OCI-LY1 (cell line): ENCODE measurements around the gene ALCAM.
A peak's percentile ranks its signal among the peaks of the same experiment; 100 is the strongest.

ENCODE experiments used
- H2AFZ ChIP-seq: fragments of 200-600 bp; sonication (generic), shearing (Covaris generic); 2 replicates; pipeline ENCODE4 v1.6.0; 2014; ENCODE audit warnings: antibody characterized with exemption, mild to moderate bottlenecking, low read length
- H3F3A ChIP-seq: fragments of 200-600 bp; sonication (generic), shearing (Covaris generic); 2 replicates; pipeline ENCODE4 v1.6.0; 2014; ENCODE audit warnings: mild to moderate bottlenecking, antibody characterized with exemption, low read length, moderate library complexity; ENCODE audit not compliant: insufficient read depth
- H3K27ac ChIP-seq: fragments of 200-600 bp; sonication (generic); 2 replicates; pipeline ENCODE4 v1.5.1; 2014; ENCODE audit warnings: low read length, mixed run types, mild to moderate bottlenecking, low read depth; ENCODE audit not compliant: poor library complexity, severe bottlenecking
- H3K27me3 ChIP-seq: fragments of 200-600 bp; sonication (generic); 2 replicates; pipeline ENCODE4 v1.6.0; 2014; ENCODE audit warnings: antibody characterized with exemption, mild to moderate bottlenecking, low read length, moderate library complexity; ENCODE audit not compliant: insufficient read depth
- H3K36me3 ChIP-seq: fragments of 200-600 bp; sonication (generic); 2 replicates; pipeline ENCODE4 v1.6.1; 2014; ENCODE audit warnings: mild to moderate bottlenecking, antibody characterized with exemption, low read length, moderate library complexity, mixed read lengths; ENCODE audit not compliant: insufficient read depth
- H3K4me1 ChIP-seq: fragments of 200-600 bp; sonication (generic); 2 replicates; pipeline ENCODE4 v1.5.1; 2014; ENCODE audit warnings: mild to moderate bottlenecking, low read length, moderate library complexity; ENCODE audit not compliant: insufficient read depth, severe bottlenecking
- H3K4me2 ChIP-seq: fragments of 200-600 bp; sonication (generic), shearing (Covaris generic); 2 replicates; pipeline ENCODE4 v1.6.1; 2014; ENCODE audit warnings: low read length
- H3K4me3 ChIP-seq: fragments of 200-600 bp; sonication (generic); 2 replicates; pipeline ENCODE4 v1.5.1; 2014; ENCODE audit warnings: low read length, low read depth, mild to moderate bottlenecking, mixed read lengths; ENCODE audit not compliant: poor library complexity, severe bottlenecking
- H3K79me2 ChIP-seq: fragments of 200-600 bp; shearing (Covaris generic); 2 replicates; pipeline ENCODE4 v1.6.1; 2016; ENCODE audit warnings: mixed run types, low read length, mixed read lengths; ENCODE audit not compliant: insufficient read depth
- H3K9ac ChIP-seq: fragments of 200-600 bp; sonication (generic), shearing (Covaris generic); 2 replicates; pipeline ENCODE4 v1.6.1; 2014; ENCODE audit warnings: mild to moderate bottlenecking, low read length, mixed read lengths
- H3K9me2 ChIP-seq: fragments of 200-600 bp; sonication (generic), shearing (Covaris generic); 2 replicates; pipeline ENCODE4 v1.6.1; 2014; ENCODE audit warnings: low read depth, mild to moderate bottlenecking, low read length, mixed read lengths
- H3K9me3 ChIP-seq: fragments of 200-600 bp; shearing (Covaris generic); 2 replicates; pipeline ENCODE4 v1.6.1; 2014; ENCODE audit warnings: low read length, mixed read lengths
- H4K20me1 ChIP-seq: fragments of 200-600 bp; sonication (generic), shearing (Covaris generic); 2 replicates; pipeline ENCODE4 v1.6.0; 2016; ENCODE audit warnings: mild to moderate bottlenecking, low read length; ENCODE audit not compliant: insufficient read depth
- EZH2 ChIP-seq: fragments of 200-600 bp; sonication (generic), shearing (Covaris generic); IDR thresholded peaks from 2 replicates; pipeline ENCODE4 v1.8.0; 2017; ENCODE audit warnings: borderline replicate concordance, mixed run types, mild to moderate bottlenecking, antibody characterized with exemption, low read length, moderate library complexity, mixed read lengths
- TF ChIP-seq, protein P1 (sequence below): fragments of 200-600 bp; sonication (generic), shearing (Covaris generic); IDR thresholded peaks from 2 replicates; pipeline ENCODE4 v1.5.1; 2017; ENCODE audit warnings: mild to moderate bottlenecking, antibody characterized with exemption, low read length, moderate library complexity, mixed read lengths

Gene ALCAM

GRCh38 chr3:105351821-105352220 lies 14.9 kb upstream of the ALCAM start:
- no peaks in the 10 kb centered on the region for H3K9me2 ChIP-seq
- no peaks in the 10 kb centered on the region for H3K36me3 ChIP-seq
- H3K27me3 ChIP-seq: no peaks in the 10 kb centered on the region
- no peaks in the 10 kb centered on the region for H3K9me3 ChIP-seq
- H2AFZ ChIP-seq: no peak overlapping the region
- H3K4me2 ChIP-seq: no peak overlapping the region
- peaks cover 27% of the 10 kb centered on the region for H3K4me1 ChIP-seq
- no peak overlapping the region for H3K4me3 ChIP-seq
- H3K9ac ChIP-seq: no peak overlapping the region
- H4K20me1 ChIP-seq: no peaks in the 10 kb centered on the region
- no peaks in the 10 kb centered on the region for H3F3A ChIP-seq
- H3K79me2 ChIP-seq: no peaks in the 10 kb centered on the region
- TF ChIP-seq EZH2: no peak
- TF ChIP-seq, protein P1, sequence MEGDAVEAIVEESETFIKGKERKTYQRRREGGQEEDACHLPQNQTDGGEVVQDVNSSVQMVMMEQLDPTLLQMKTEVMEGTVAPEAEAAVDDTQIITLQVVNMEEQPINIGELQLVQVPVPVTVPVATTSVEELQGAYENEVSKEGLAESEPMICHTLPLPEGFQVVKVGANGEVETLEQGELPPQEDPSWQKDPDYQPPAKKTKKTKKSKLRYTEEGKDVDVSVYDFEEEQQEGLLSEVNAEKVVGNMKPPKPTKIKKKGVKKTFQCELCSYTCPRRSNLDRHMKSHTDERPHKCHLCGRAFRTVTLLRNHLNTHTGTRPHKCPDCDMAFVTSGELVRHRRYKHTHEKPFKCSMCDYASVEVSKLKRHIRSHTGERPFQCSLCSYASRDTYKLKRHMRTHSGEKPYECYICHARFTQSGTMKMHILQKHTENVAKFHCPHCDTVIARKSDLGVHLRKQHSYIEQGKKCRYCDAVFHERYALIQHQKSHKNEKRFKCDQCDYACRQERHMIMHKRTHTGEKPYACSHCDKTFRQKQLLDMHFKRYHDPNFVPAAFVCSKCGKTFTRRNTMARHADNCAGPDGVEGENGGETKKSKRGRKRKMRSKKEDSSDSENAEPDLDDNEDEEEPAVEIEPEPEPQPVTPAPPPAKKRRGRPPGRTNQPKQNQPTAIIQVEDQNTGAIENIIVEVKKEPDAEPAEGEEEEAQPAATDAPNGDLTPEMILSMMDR: no peak
- no peak overlapping the region for H3K27ac ChIP-seq

- Histone ChIP-seq H2AFZ (no peak overlapping the region), H3K9me2 (no peaks in the 10 kb centered on the region), H3K79me2 (no peaks in the 10 kb centered on the region), H3K27ac (no peak overlapping the region), H3K9ac (no peak overlapping the region), H3K4me3 (no peak overlapping the region), H3K4me1 (peaks cover 27% of the 10 kb centered on the region), H3F3A (no peaks in the 10 kb centered on the region), H3K36me3 (no peaks in the 10 kb centered on the region), H3K9me3 (no peaks in the 10 kb centered on the region), H4K20me1 (no peaks in the 10 kb centered on the region), H3K27me3 (no peaks in the 10 kb centered on the region), H3K4me2 (no peak overlapping the region)
- TF ChIP-seq, protein P1: no peak
- TF ChIP-seq EZH2: no peak
Measured at GRCh38 chr3:105352976-105353375, 13.7 kb upstream of the ALCAM start.

- Histone ChIP-seq H2AFZ (peak overlapping the region; percentile 90), H3K36me3 (no peaks in the 10 kb centered on the region), H3K9me2 (no peaks in the 10 kb centered on the region), H3K4me2 (peak overlapping the region; percentile 65), H3K27me3 (no peaks in the 10 kb centered on the region), H3K79me2 (no peaks in the 10 kb centered on the region), H3K9ac (peak overlapping the region; percentile 35; the same call in 1 of the 2 replicates), H3K4me1 (peaks cover 27% of the 10 kb centered on the region), H4K20me1 (no peaks in the 10 kb centered on the region), H3F3A (no peaks in the 10 kb centered on the region), H3K27ac (no peak overlapping the region), H3K9me3 (no peaks in the 10 kb centered on the region), H3K4me3 (peak overlapping the region; percentile 51)
- TF ChIP-seq EZH2: no peak
- TF ChIP-seq, protein P1: no peak
Measured at GRCh38 chr3:105353485-105354161, 13.1 kb upstream of the ALCAM start.
